ENCODE measurements around the gene SMYD2. TPM values are rescaled to one million over a fixed set of nuclear protein-coding genes. Genes with fewer than 3 reads are reported as not detected.

The SMYD2 gene
- total and polyA plus RNA-seq, 10 of the 15 experiments (the other 5 are each of a cell fraction or from before 2014, with no cell fraction given), result 8.3 to 55.7 (median 26.4) TPM

DNA sequence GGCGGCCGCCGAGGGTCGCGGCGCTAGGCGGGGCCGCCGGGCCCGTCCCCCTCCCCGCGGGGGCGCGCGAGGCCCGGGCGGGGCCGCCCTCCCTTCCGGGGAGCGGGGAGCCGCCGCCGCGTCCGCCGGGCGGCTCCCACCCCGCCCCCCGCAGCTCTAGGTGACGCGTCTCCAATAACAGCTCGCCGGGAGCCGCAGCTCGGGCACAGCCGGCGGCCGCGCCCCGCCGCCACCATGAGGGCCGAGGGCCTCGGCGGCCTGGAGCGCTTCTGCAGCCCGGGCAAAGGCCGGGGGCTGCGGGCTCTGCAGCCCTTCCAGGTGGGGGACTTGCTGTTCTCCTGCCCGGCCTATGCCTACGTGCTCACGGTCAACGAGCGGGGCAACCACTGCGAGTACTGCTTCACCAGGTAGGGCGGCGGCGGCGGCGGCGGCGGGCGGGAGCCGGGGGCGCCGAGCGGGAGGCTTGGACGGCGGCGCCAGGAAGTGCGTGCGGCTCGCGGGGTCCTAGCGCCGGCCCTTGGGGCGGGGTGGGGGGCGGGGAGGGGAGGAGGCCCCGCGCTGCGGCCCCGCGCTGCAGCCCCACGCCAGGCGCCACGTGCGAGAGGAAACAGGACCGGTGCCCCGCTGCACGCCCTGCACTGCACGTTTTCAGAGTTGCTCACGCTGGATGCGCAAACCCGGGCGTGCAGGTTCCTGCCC is at the start of gene SMYD2 (continued):
- TF ChIP-seq CHD2 (IDR thresholded peaks at IDR 0.05; ENCODE audit: borderline replicate concordance, low read depth, low read length), result 0 out of 2 replicates have a peak, but pooled peaks have one; percentile 14
- TF ChIP-seq, protein P1, sequence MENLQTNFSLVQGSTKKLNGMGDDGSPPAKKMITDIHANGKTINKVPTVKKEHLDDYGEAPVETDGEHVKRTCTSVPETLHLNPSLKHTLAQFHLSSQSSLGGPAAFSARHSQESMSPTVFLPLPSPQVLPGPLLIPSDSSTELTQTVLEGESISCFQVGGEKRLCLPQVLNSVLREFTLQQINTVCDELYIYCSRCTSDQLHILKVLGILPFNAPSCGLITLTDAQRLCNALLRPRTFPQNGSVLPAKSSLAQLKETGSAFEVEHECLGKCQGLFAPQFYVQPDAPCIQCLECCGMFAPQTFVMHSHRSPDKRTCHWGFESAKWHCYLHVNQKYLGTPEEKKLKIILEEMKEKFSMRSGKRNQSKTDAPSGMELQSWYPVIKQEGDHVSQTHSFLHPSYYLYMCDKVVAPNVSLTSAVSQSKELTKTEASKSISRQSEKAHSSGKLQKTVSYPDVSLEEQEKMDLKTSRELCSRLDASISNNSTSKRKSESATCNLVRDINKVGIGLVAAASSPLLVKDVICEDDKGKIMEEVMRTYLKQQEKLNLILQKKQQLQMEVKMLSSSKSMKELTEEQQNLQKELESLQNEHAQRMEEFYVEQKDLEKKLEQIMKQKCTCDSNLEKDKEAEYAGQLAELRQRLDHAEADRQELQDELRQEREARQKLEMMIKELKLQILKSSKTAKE (IDR thresholded peaks at IDR 0.05; ENCODE audit: low read depth, poor library complexity, severe bottlenecking), result no peak
- TF ChIP-seq JUND (IDR thresholded peaks at IDR 0.05; ENCODE audit: low read depth, low read length), result no peak
- TF ChIP-seq, protein P2, sequence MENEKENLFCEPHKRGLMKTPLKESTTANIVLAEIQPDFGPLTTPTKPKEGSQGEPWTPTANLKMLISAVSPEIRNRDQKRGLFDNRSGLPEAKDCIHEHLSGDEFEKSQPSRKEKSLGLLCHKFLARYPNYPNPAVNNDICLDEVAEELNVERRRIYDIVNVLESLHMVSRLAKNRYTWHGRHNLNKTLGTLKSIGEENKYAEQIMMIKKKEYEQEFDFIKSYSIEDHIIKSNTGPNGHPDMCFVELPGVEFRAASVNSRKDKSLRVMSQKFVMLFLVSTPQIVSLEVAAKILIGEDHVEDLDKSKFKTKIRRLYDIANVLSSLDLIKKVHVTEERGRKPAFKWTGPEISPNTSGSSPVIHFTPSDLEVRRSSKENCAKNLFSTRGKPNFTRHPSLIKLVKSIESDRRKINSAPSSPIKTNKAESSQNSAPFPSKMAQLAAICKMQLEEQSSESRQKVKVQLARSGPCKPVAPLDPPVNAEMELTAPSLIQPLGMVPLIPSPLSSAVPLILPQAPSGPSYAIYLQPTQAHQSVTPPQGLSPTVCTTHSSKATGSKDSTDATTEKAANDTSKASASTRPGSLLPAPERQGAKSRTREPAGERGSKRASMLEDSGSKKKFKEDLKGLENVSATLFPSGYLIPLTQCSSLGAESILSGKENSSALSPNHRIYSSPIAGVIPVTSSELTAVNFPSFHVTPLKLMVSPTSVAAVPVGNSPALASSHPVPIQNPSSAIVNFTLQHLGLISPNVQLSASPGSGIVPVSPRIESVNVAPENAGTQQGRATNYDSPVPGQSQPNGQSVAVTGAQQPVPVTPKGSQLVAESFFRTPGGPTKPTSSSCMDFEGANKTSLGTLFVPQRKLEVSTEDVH (IDR thresholded peaks at IDR 0.05; ENCODE audit: low read depth, partially characterized antibody), result no peak
- no peak for TF ChIP-seq TARDBP (IDR thresholded peaks at IDR 0.05; ENCODE audit: borderline replicate concordance)
- TF ChIP-seq, protein P3, sequence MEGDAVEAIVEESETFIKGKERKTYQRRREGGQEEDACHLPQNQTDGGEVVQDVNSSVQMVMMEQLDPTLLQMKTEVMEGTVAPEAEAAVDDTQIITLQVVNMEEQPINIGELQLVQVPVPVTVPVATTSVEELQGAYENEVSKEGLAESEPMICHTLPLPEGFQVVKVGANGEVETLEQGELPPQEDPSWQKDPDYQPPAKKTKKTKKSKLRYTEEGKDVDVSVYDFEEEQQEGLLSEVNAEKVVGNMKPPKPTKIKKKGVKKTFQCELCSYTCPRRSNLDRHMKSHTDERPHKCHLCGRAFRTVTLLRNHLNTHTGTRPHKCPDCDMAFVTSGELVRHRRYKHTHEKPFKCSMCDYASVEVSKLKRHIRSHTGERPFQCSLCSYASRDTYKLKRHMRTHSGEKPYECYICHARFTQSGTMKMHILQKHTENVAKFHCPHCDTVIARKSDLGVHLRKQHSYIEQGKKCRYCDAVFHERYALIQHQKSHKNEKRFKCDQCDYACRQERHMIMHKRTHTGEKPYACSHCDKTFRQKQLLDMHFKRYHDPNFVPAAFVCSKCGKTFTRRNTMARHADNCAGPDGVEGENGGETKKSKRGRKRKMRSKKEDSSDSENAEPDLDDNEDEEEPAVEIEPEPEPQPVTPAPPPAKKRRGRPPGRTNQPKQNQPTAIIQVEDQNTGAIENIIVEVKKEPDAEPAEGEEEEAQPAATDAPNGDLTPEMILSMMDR (IDR thresholded peaks at IDR 0.05 in 2 of 3, conservative IDR thresholded peaks at IDR 0.05 in 1 of 3; ENCODE audit: control insufficient read depth in 2 of 3, extremely low read depth in 1 of 3, insufficient read depth in 1 of 3, low read depth in 3 of 3, low read length in 3 of 3), result no peak
- TF ChIP-seq, protein P4, sequence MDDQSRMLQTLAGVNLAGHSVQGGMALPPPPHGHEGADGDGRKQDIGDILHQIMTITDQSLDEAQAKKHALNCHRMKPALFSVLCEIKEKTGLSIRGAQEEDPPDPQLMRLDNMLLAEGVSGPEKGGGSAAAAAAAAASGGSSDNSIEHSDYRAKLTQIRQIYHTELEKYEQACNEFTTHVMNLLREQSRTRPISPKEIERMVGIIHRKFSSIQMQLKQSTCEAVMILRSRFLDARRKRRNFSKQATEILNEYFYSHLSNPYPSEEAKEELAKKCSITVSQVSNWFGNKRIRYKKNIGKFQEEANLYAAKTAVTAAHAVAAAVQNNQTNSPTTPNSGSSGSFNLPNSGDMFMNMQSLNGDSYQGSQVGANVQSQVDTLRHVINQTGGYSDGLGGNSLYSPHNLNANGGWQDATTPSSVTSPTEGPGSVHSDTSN (IDR thresholded peaks at IDR 0.05; ENCODE audit: insufficient replicate concordance, low read depth, low read length), result no peak
- TF ChIP-seq ESRRA (IDR thresholded peaks at IDR 0.05; ENCODE audit: low read length), result no peak
- TF ChIP-seq HDGF (IDR thresholded peaks at IDR 0.05), result no peak
- TF ChIP-seq RBBP5 (conservative IDR thresholded peaks at IDR 0.05), result no peak
- no peak for TF ChIP-seq PML (IDR thresholded peaks at IDR 0.05; ENCODE audit: low read length)
- TF ChIP-seq NR2C2 (IDR thresholded peaks at IDR 0.05; ENCODE audit: borderline replicate concordance, control insufficient read depth, insufficient read length, low read depth), result no peak
- TF ChIP-seq STAT3 (IDR thresholded peaks at IDR 0.05; ENCODE audit: low read depth, low read length), result no peak
- TF ChIP-seq, protein P5, sequence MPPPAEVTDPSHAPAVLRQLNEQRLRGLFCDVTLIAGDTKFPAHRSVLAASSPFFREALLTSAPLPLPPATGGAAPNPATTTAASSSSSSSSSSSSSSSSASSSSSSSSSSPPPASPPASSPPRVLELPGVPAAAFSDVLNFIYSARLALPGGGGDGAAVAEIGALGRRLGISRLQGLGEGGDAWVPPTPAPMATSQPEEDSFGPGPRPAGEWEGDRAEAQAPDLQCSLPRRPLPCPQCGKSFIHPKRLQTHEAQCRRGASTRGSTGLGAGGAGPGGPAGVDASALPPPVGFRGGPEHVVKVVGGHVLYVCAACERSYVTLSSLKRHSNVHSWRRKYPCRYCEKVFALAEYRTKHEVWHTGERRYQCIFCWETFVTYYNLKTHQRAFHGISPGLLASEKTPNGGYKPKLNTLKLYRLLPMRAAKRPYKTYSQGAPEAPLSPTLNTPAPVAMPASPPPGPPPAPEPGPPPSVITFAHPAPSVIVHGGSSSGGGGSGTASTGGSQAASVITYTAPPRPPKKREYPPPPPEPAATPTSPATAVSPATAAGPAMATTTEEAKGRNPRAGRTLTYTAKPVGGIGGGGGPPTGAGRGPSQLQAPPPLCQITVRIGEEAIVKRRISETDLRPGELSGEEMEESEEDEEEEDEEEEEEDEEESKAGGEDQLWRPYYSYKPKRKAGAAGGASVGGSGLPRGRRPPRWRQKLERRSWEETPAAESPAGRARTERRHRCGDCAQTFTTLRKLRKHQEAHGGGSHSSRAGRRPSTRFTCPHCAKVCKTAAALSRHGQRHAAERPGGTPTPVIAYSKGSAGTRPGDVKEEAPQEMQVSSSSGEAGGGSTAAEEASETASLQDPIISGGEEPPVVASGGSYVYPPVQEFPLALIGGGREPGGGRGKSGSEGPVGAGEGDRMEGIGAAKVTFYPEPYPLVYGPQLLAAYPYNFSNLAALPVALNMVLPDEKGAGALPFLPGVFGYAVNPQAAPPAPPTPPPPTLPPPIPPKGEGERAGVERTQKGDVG (CRISPR knock-in tag; IDR thresholded peaks at IDR 0.05), result no peak
- TF ChIP-seq MTA2 (IDR thresholded peaks at IDR 0.05; ENCODE audit: low read depth), result no peak
- no peak for TF ChIP-seq SMAD1 (IDR thresholded peaks at IDR 0.05; ENCODE audit: low read depth, partially characterized antibody)
- TF ChIP-seq EGR1 (IDR thresholded peaks at IDR 0.05; ENCODE audit: borderline replicate concordance in 1 of 2, low read depth in 2 of 2, low read length in 2 of 2), result peak in 1 of 2 experiments; percentile 81; a peak in 2 of 3 replicates

Measured in GM12878 (cell line).